HEK293T (cell line): ENCODE data around the gene NARS2.

Source experiments
- CTCF ChIA-PET: fragments of 350-600 bp; formaldehyde crosslinking; extraction: SDS; loops from one replicate; lab custom pipeline; 2021; ENCODE audit warnings: antibody characterized with exemption, inconsistent platforms; lab: Yijun Ruan, JAX
- POLR2A ChIA-PET: fragments of 350-600 bp; formaldehyde crosslinking; extraction: SDS; loops from one replicate; lab custom pipeline; 2020; ENCODE audit warnings: antibody characterized with exemption, inconsistent platforms; lab: Yijun Ruan, JAX
- DNase-seq: peaks from one replicate; pipeline ENCODE4 v3.0.0; 2012; ENCODE audit warnings: mixed read lengths; ENCODE audit errors: extremely low spot score
- ARNT ChIP-seq: fragments of 450-650 bp; IDR thresholded peaks from 2 replicates; pipeline ENCODE4 v1.6.1; 2017; ENCODE audit warnings: mild to moderate bottlenecking
- BHLHE40 ChIP-seq: fragments of 450-650 bp; IDR thresholded peaks from 2 replicates; pipeline ENCODE4 v1.6.1; 2016; ENCODE audit warnings: mild to moderate bottlenecking, moderate library complexity, borderline replicate concordance
- CTBP1 ChIP-seq: fragments of 450-650 bp; IDR thresholded peaks from 2 replicates; pipeline ENCODE4 v1.6.1; 2016; ENCODE audit warnings: borderline replicate concordance
- ELF4 ChIP-seq: fragments of 450-650 bp; IDR thresholded peaks from 2 replicates; pipeline ENCODE4 v1.6.1; 2017; ENCODE audit warnings: antibody characterized with exemption
- FOXA1 ChIP-seq: fragments of 450-650 bp; IDR thresholded peaks from 2 replicates; pipeline ENCODE4 v1.6.1; 2016; ENCODE audit warnings: mild to moderate bottlenecking
- FOXK2 ChIP-seq: fragments of 450-650 bp; IDR thresholded peaks from 2 replicates; pipeline ENCODE4 v1.6.1; 2016; ENCODE audit warnings: mild to moderate bottlenecking
- FOXM1 ChIP-seq: fragments of 450-650 bp; IDR thresholded peaks from 2 replicates; pipeline ENCODE4 v1.6.1; 2017; ENCODE audit warnings: mild to moderate bottlenecking, borderline replicate concordance
- HDGF ChIP-seq: fragments of 450-650 bp; IDR thresholded peaks from 2 replicates; pipeline ENCODE4 v1.6.1; 2017; ENCODE audit warnings: antibody characterized with exemption, borderline replicate concordance
- L3MBTL2 ChIP-seq: fragments of 450-650 bp; conservative IDR thresholded peaks from 2 replicates; pipeline ENCODE4 v1.6.1; 2016; ENCODE audit warnings: mild to moderate bottlenecking
- LEF1 ChIP-seq: fragments of 450-650 bp; IDR thresholded peaks from 2 replicates; pipeline ENCODE4 v1.6.1; 2017; ENCODE audit warnings: mild to moderate bottlenecking, borderline replicate concordance
- NFRKB ChIP-seq: fragments of 450-650 bp; IDR thresholded peaks from 2 replicates; pipeline ENCODE4 v1.6.1; 2016; ENCODE audit warnings: mild to moderate bottlenecking, moderate library complexity
- SP1 ChIP-seq: fragments of 450-650 bp; IDR thresholded peaks from 2 replicates; pipeline ENCODE4 v1.6.1; 2017
- SUZ12 ChIP-seq: fragments of 450-650 bp; IDR thresholded peaks from 2 replicates; pipeline ENCODE4 v1.6.1; 2016; ENCODE audit warnings: mild to moderate bottlenecking
- TARDBP ChIP-seq: fragments of 450-650 bp; IDR thresholded peaks from 2 replicates; pipeline ENCODE4 v1.6.1; 2016
- ZNF384 ChIP-seq: fragments of 450-650 bp; IDR thresholded peaks from 2 replicates; pipeline ENCODE4 v1.6.1; 2016
- TF ChIP-seq, protein P1 (sequence below): fragments of 450-650 bp; IDR thresholded peaks from 2 replicates; pipeline ENCODE4 v1.6.1; 2016

NARS2 gene

GRCh38 chr11:78446210-78446609 lies 128.5 kb downstream of the NARS2 start:
- POLR2A ChIA-PET: no interaction called here
- TF ChIP-seq ZNF384: no peak
- TF ChIP-seq FOXK2: no peak
- TF ChIP-seq NFRKB: no peak
- TF ChIP-seq CTBP1: no peak
- TF ChIP-seq, protein P1, sequence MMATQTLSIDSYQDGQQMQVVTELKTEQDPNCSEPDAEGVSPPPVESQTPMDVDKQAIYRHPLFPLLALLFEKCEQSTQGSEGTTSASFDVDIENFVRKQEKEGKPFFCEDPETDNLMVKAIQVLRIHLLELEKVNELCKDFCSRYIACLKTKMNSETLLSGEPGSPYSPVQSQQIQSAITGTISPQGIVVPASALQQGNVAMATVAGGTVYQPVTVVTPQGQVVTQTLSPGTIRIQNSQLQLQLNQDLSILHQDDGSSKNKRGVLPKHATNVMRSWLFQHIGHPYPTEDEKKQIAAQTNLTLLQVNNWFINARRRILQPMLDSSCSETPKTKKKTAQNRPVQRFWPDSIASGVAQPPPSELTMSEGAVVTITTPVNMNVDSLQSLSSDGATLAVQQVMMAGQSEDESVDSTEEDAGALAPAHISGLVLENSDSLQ: no peak
- TF ChIP-seq SP1: no peak
- no peak for TF ChIP-seq LEF1
- no peak for TF ChIP-seq HDGF
- TF ChIP-seq SUZ12: no peak
- no peak for TF ChIP-seq BHLHE40
- DNase-seq: no peak
- CTCF ChIA-PET: no interaction called here

DNA sequence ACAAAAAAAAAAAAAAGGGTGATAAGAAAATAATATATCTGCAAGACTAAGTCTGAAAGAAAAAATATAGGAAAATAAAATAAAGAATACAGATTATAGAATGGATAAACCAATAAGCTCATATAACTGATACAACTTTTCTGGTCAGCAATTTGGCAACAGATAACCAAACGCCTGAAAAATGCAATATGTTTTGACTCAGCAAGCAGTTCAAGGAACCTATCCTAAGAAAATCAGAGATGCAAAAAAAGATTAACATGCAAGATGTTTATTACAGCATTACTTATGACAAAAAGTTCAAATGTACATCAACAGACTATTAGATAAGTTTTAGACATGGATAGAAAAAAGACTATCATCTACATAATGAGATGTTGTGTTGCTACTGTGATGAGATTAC lies 129.9 kb downstream of the NARS2 start:
- TF ChIP-seq FOXK2 (no peak), LEF1 (no peak), ZNF384 (no peak), SUZ12 (no peak), TARDBP (no peak), FOXA1 (no peak), SP1 (no peak), NFRKB (no peak), ELF4 (no peak), L3MBTL2 (no peak), FOXM1 (no peak), CTBP1 (no peak)
- TF ChIP-seq, protein P1: no peak
- POLR2A ChIA-PET: no interaction called here
- CTCF ChIA-PET: no interaction called here
- no peak for DNase-seq

- POLR2A ChIA-PET: no interaction called here
- TF ChIP-seq ARNT: no peak
- TF ChIP-seq FOXA1: no peak
- no peak for TF ChIP-seq TARDBP
- no peak for TF ChIP-seq BHLHE40
- no peak for TF ChIP-seq NFRKB
- TF ChIP-seq ELF4: no peak
- TF ChIP-seq FOXK2: no peak
- no peak for TF ChIP-seq SP1
- DNase-seq: no peak
- CTCF ChIA-PET: no interaction called here
Observed at GRCh38 chr11:78441956-78442355, 132.7 kb downstream of the NARS2 start.

DNA sequence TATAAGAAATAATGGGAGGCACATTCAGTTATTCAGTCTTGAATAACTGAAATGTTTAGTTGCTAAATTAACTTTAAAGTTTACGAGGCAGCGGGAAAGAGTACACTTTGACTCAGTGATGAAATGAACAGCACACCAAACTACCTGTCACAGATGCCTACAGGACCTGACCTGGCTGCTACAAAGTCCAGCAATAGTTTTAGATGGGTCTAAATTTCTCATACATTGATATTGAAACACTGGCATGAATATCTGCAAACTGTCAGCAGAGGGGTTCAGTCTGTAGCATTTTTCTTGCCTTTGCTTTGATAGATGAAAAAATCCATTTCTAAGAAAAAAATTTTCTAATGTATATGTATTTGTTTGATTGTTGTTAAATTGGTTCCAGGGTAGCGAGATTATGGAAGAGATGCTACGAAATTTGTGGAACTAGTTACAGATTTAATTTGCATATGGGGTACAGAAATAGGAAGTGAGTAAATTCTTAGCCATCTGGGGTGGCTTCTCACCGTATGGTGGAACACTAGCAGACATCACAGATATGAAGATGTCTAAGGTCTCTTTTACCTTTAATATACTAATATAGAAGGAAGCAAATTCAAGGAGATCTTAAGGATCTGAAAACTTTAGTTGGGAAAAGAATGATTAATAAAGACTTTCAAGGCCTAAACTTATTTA lies 136.2 kb downstream of the NARS2 start:
- ChIA-PET CTCF (no interaction called here), POLR2A (no interaction called here)
- TF ChIP-seq LEF1: no peak
- no peak for TF ChIP-seq ARNT
- no peak for TF ChIP-seq SP1
- no peak for DNase-seq

DNA sequence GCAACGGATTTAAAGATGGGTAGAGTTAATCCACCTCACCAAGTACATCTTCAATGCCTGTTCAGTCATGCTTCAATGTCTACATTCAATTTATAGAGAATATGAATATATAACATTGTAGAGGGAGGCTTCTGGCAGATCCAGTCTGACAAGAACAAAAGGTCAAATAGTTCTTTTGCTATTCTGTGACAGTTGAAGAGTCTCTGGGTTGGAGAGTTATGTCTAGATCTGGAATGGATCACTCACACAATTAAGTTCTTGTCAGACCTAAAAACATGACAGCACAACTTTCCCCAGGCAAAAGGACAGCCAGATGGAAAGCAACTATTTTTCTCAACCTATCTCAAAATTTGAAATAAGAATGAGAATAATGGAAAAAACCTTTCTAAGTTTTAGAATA lies 141.7 kb downstream of the NARS2 start:
- POLR2A ChIA-PET: no interaction called here
- no peak for DNase-seq
- no peak for TF ChIP-seq ARNT
- TF ChIP-seq SP1: no peak
- TF ChIP-seq LEF1: no peak
- no peak for TF ChIP-seq CTBP1
- TF ChIP-seq NFRKB: no peak
- TF ChIP-seq L3MBTL2: no peak
- TF ChIP-seq FOXA1: no peak
- no peak for TF ChIP-seq FOXK2
- no peak for TF ChIP-seq TARDBP
- no peak for TF ChIP-seq HDGF
- TF ChIP-seq ELF4: no peak
- no peak for TF ChIP-seq FOXM1
- no peak for TF ChIP-seq SUZ12
- TF ChIP-seq BHLHE40: no peak
- TF ChIP-seq ZNF384: no peak
- CTCF ChIA-PET: interaction anchor here (0.7 kb wide), 1 partner anchor 12 kb away, joined by 4 read pairs; no protein-coding TSS in a partner anchor

DNA sequence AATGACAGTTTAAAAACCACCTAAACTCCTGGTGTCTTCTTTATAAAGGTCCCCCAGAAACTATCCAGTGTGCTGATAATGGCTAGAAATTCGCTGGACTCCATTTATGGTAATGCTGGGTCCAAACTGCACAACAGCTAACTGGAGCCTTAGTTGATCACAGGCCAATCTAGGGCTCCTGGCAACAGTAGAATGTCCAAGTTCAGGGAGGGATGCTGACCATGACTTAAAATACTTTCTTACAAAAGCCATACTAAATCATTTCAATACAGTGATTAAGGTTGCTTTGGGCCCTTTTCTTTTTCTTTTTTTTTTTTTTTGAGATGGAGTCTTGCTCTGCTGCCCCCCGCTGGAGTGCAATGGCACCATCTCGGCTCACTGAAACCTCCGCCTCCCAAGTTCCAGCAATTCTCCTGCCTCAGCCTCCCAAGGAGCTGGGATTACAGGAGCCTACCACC lies 142.6 kb downstream of the NARS2 start:
- DNase-seq: no peak
- CTCF ChIA-PET: interaction anchor here (0.7 kb wide), 2 partner anchors 13 to 53 kb away, joined by 3 to 4 read pairs; no protein-coding TSS in a partner anchor
- POLR2A ChIA-PET: no interaction called here
- TF ChIP-seq ZNF384: peak; percentile 96
- no peak for TF ChIP-seq ELF4

GRCh38 chr11:78429660-78430059 lies 145.0 kb downstream of the NARS2 start:
- no peak for TF ChIP-seq ARNT
- no peak for TF ChIP-seq SP1
- TF ChIP-seq FOXK2: no peak
- TF ChIP-seq L3MBTL2: no peak
- TF ChIP-seq SUZ12: no peak
- no peak for TF ChIP-seq HDGF
- TF ChIP-seq ELF4: no peak
- no peak for TF ChIP-seq LEF1
- no peak for TF ChIP-seq NFRKB
- TF ChIP-seq FOXA1: no peak
- no peak for TF ChIP-seq ZNF384
- TF ChIP-seq TARDBP: no peak
- no peak for TF ChIP-seq FOXM1
- no peak for DNase-seq
- ChIA-PET POLR2A (no interaction called here), CTCF (interaction anchor here (0.6 to 1.7 kb wide), 3 partner anchors 9 to 201 kb away, joined by 3 to 5 read pairs (median 5); no protein-coding TSS in a partner anchor)
